Smooth muscle cell (in vitro differentiated cells): ENCODE data around the gene YPEL3. TPM values are rescaled to one million over a fixed set of nuclear protein-coding genes. Genes with fewer than 3 reads are reported as not detected.

Experiments used
- DNase-seq: peaks from one replicate; lab custom pipeline; 2025; ENCODE audit not compliant: unreplicated experiment; lab: John Stamatoyannopoulos, UW
- H2AFZ ChIP-seq: fragments of 200-600 bp; sonication (generic); 2 replicates; pipeline ENCODE4 v1.6.0; 2016; ENCODE audit warnings: antibody characterized with exemption, low read depth, mild to moderate bottlenecking
- H3F3A ChIP-seq: fragments of 200-600 bp; sonication (generic); 2 replicates; pipeline ENCODE4 v1.6.0; 2017; ENCODE audit warnings: antibody characterized with exemption, low read depth
- H3K27ac ChIP-seq: fragments of 200-600 bp; sonication (generic); 2 replicates; pipeline ENCODE4 v1.5.1; 2016; ENCODE audit warnings: low read depth, mild to moderate bottlenecking
- H3K27me3 ChIP-seq: fragments of 200-600 bp; sonication (generic); 2 replicates; pipeline ENCODE4 v1.6.1; 2016; ENCODE audit warnings: low read depth, mild to moderate bottlenecking
- H3K36me3 ChIP-seq: fragments of 200-600 bp; sonication (generic); 2 replicates; pipeline ENCODE4 v1.5.1; 2016; ENCODE audit warnings: low read depth
- H3K4me1 ChIP-seq: fragments of 200-600 bp; sonication (generic); 2 replicates; pipeline ENCODE4 v1.5.1; 2016; ENCODE audit warnings: low read depth
- H3K4me2 ChIP-seq: fragments of 200-600 bp; sonication (generic); 2 replicates; pipeline ENCODE4 v1.6.0; 2016; ENCODE audit warnings: mild to moderate bottlenecking
- H3K4me3 ChIP-seq: fragments of 200-600 bp; sonication (generic); 2 replicates; pipeline ENCODE4 v1.5.1; 2016; ENCODE audit warnings: mild to moderate bottlenecking
- H3K79me2 ChIP-seq: fragments of 200-600 bp; sonication (generic); 2 replicates; pipeline ENCODE4 v1.6.0; 2016; ENCODE audit warnings: low read depth, mild to moderate bottlenecking
- H3K9ac ChIP-seq: fragments of 200-600 bp; sonication (generic); 2 replicates; pipeline ENCODE4 v1.6.0; 2016; ENCODE audit warnings: low read depth
- H3K9me3 ChIP-seq: fragments of 200-600 bp; sonication (generic); replicated peaks from 2 replicates; pipeline ENCODE4 v1.5.1; 2016; ENCODE audit warnings: low read depth
- H4K20me1 ChIP-seq: fragments of 200-600 bp; sonication (generic); 2 replicates; pipeline ENCODE4 v1.6.0; 2016; ENCODE audit warnings: low read depth
- CTCF ChIP-seq: fragments of 200-600 bp; sonication (generic); IDR thresholded peaks from 2 replicates; pipeline ENCODE4 v1.5.1; 2017; ENCODE audit warnings: borderline replicate concordance, mild to moderate bottlenecking, antibody characterized with exemption; ENCODE audit not compliant: insufficient read depth, poor library complexity, severe bottlenecking
- WGBS: methylation state at CpG from one replicate; pipeline ENCODE4 v1.1.7; 2016; ENCODE audit warnings: low lambda C conversion rate; 5-methylcytosine and 5-hydroxymethylcytosine counted together
- polyA plus RNA-seq: library from polyadenylated mRNA; unstranded; fragments of >200 nt; fragmentation: Nextera tagmentation; extraction: Ambion mirVana; gene quantifications from 2 replicates; pipeline ENCODE4 v1.2.1, GENCODE V29; 2016
- total RNA-seq: library from RNA; depleted of rRNA; stranded (reverse); fragments of >200 nt; gene quantifications from 2 replicates; pipeline ENCODE4 v1.2.3, GENCODE V29; 2014

YPEL3 gene
- total and polyA plus RNA-seq, 2 experiments from 2014 or later = 37.5 to 65.9 TPM

- Histone ChIP-seq H3K4me2 (peak overlapping the region; percentile 98), H3K27me3 (no peaks in the 10 kb centered on the region), H3K27ac (no peak overlapping the region), H3K4me3 (no peak overlapping the region), H3K4me1 (peaks cover 8% of the 10 kb centered on the region), H3K9ac (no peak overlapping the region), H3F3A (peaks cover 13% of the 10 kb centered on the region), H3K79me2 (no peaks in the 10 kb centered on the region), H2AFZ (no peak overlapping the region), H3K9me3 (no peaks in the 10 kb centered on the region), H4K20me1 (no peaks in the 10 kb centered on the region), H3K36me3 (no peaks in the 10 kb centered on the region)
- 70% methylated on average over 8 of the region's 8 CpGs for WGBS
- DNase-seq = no peak
- no peak for TF ChIP-seq CTCF
These were observed 41.6 kb downstream of the YPEL3 start for GRCh38 chr16:30054451-30054850.

GRCh38 chr16:30053376-30054015 is 42.5 kb downstream of the YPEL3 start:
- Histone ChIP-seq H3F3A (peaks cover 13% of the 10 kb centered on the region), H4K20me1 (no peaks in the 10 kb centered on the region), H3K4me2 (peak overlapping the region; percentile 98), H3K4me3 (peak overlapping the region; percentile 80), H3K9ac (peak overlapping the region; percentile 76), H3K27ac (peak overlapping the region; percentile 79), H3K4me1 (peaks cover 8% of the 10 kb centered on the region), H3K9me3 (no peaks in the 10 kb centered on the region), H3K79me2 (no peaks in the 10 kb centered on the region), H2AFZ (peak overlapping the region; percentile 82), H3K27me3 (no peaks in the 10 kb centered on the region), H3K36me3 (no peaks in the 10 kb centered on the region)
- no peak for DNase-seq
- WGBS = 6% methylated on average over 18 of the region's 19 CpGs
- no peak for TF ChIP-seq CTCF

GRCh38 chr16:30052671-30053372 is 43.2 kb downstream of the YPEL3 start:
- peaks cover 8% of the 10 kb centered on the region for H3K4me1 ChIP-seq
- H3K36me3 ChIP-seq = no peaks in the 10 kb centered on the region
- H3K4me2 ChIP-seq = peak overlapping the region; percentile 98
- no peaks in the 10 kb centered on the region for H3K79me2 ChIP-seq
- H3K9me3 ChIP-seq = no peaks in the 10 kb centered on the region
- H3K4me3 ChIP-seq = peak overlapping the region; percentile 80
- 7% methylated on average over 49 of the region's 58 CpGs for WGBS
- no peaks in the 10 kb centered on the region for H3K27me3 ChIP-seq
- no peaks in the 10 kb centered on the region for H4K20me1 ChIP-seq
- no peak for TF ChIP-seq CTCF
- H3K9ac ChIP-seq = peak overlapping the region; percentile 76
- H3K27ac ChIP-seq = peak overlapping the region; percentile 79
- H3F3A ChIP-seq = peaks cover 13% of the 10 kb centered on the region
- DNase-seq = peak; percentile 71
- H2AFZ ChIP-seq = peak overlapping the region; percentile 82
